ENCODE measurements around the gene GTF2I. TPM values are rescaled to one million over a fixed set of nuclear protein-coding genes. Genes with fewer than 3 reads are reported as not detected.

Gene GTF2I
- total and polyA plus RNA-seq, 10 of the 15 experiments (the other 5 are each of a cell fraction or from before 2014, with no cell fraction given), result 6.7 to 172 (median 96.9) TPM

DNA sequence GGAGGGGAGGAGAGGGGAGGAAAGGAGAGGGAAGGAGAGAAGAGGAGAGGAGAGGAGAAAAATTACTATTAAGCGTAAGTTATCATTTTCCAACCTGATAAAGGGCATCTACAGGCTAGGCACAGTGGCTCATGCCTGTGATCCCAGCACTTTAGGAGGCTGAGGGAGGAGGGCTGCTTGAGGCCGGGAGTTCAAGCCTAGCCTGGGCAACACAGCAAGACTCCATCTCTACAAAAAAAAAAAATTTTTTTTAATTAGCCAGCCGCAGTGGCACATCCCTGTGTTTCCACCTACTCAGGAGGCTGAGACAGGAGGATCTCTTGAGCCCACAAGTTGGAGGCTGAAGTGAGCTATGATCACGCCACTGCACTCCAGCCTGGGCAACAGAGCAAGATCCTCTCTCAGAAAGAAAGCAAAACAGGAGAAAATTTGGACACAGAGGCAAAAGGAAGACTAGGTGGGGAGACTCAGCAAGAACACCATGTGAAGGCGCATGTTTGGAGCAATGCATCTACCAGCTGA, 35.2 kb upstream of the GTF2I start:
- no peak overlapping the region for H3K4me2 ChIP-seq (ENCODE audit: control insufficient read depth, insufficient read depth)
- no peak for FAIRE-seq
- BruUV-seq (replicated peaks), result no TSS peak
- ChIA-PET POLR2A (no interaction called here), RAD21 (ENCODE audit: unreplicated experiment) (no interaction called here), CTCF (no interaction called here), SMC1A (ENCODE audit: uncharacterized antibody, unreplicated experiment) (interaction anchor here (0.6 kb wide), 1 partner anchor 158 kb away, joined by 3 read pairs; no protein-coding TSS in a partner anchor)
- DNase-seq (ENCODE audit: low read depth, low spot score), result no peak
- H3K4me1 ChIP-seq (ENCODE audit: control insufficient read depth, insufficient read depth, low read length), result peaks cover 7% of the 10 kb centered on the region
- no peak overlapping the region for H2AFZ ChIP-seq (ENCODE audit: control insufficient read depth, low read depth, low read length)
- H4K20me1 ChIP-seq (ENCODE audit: control insufficient read depth, insufficient read depth), result no peaks in the 10 kb centered on the region
- 30% methylated on average over 5 of the region's 5 CpGs for WGBS (ENCODE audit: insufficient coverage, insufficient replicate concordance, low lambda C conversion rate, missing lambda C conversion rate)
- H3K4me3 ChIP-seq, result no peak overlapping the region
- in situ Hi-C loops (cut with MboI) (no loop called here), intact Hi-C loops (cut with micrococcal nuclease; ENCODE audit: unreplicated experiment) (no loop called here)
- H3K27ac ChIP-seq (ENCODE audit: control insufficient read depth, insufficient read depth), result no peak overlapping the region
- H3K9me3 ChIP-seq (replicated peaks; ENCODE audit: control insufficient read depth, insufficient read depth, low read length), result no peaks in the 10 kb centered on the region
- ATAC-seq, result no peak
- H3K79me2 ChIP-seq (ENCODE audit: control insufficient read depth, insufficient read depth, low read length), result no peaks in the 10 kb centered on the region
- TF ChIP-seq EED (IDR thresholded peaks at IDR 0.05; ENCODE audit: low read depth), result no peak
- TF ChIP-seq STAT1 (conservative IDR thresholded peaks at IDR 0.05), result no peak
- TF ChIP-seq USF1 (IDR thresholded peaks at IDR 0.05; ENCODE audit: borderline replicate concordance, extremely low read length, insufficient read depth, low read depth, low read length), result no peak
- no peak for TF ChIP-seq SUPT20H (IDR thresholded peaks at IDR 0.05; ENCODE audit: borderline replicate concordance, control insufficient read depth, low read depth, low read length)
- H3K36me3 ChIP-seq (ENCODE audit: control insufficient read depth in 2 of 2, insufficient read depth in 2 of 2, low read length in 1 of 2), result no peaks in the 10 kb centered on the region
- no peak overlapping the region for H3K9ac ChIP-seq (ENCODE audit: control insufficient read depth, insufficient read depth, low read length)
- no peaks in the 10 kb centered on the region for H3K27me3 ChIP-seq (replicated peaks in 1 of 2; ENCODE audit: control insufficient read depth in 2 of 2, insufficient read depth in 2 of 2, low read length in 1 of 2)

- intact Hi-C loops (cut with micrococcal nuclease; ENCODE audit: unreplicated experiment) (no loop called here), in situ Hi-C loops (cut with MboI) (no loop called here)
- RAD21 ChIA-PET (ENCODE audit: unreplicated experiment), result no interaction called here
- no peaks in the 10 kb centered on the region for H3K9me3 ChIP-seq (replicated peaks; ENCODE audit: control insufficient read depth, insufficient read depth, low read length)
- ATAC-seq, result no peak
- H3K79me2 ChIP-seq (ENCODE audit: control insufficient read depth, insufficient read depth, low read length), result no peaks in the 10 kb centered on the region
- H3K9ac ChIP-seq (ENCODE audit: control insufficient read depth, insufficient read depth, low read length), result no peak overlapping the region
- H2AFZ ChIP-seq (ENCODE audit: control insufficient read depth, low read depth, low read length), result no peak overlapping the region
- DNase-seq (ENCODE audit: low read depth, low spot score), result no peak
- no TSS peak for BruUV-seq (replicated peaks)
- H3K27ac ChIP-seq (ENCODE audit: control insufficient read depth, insufficient read depth), result no peak overlapping the region
- no peaks in the 10 kb centered on the region for H3K27me3 ChIP-seq (replicated peaks in 1 of 2; ENCODE audit: control insufficient read depth in 2 of 2, insufficient read depth in 2 of 2, low read length in 1 of 2)
- SMC1A ChIA-PET (ENCODE audit: uncharacterized antibody, unreplicated experiment), result interaction anchor here (0.6 to 1.2 kb wide), 2 partner anchors 32 to 159 kb away, joined by 3 to 4 read pairs; no protein-coding TSS in a partner anchor
- no peaks in the 10 kb centered on the region for H4K20me1 ChIP-seq (ENCODE audit: control insufficient read depth, insufficient read depth)
- H3K36me3 ChIP-seq (ENCODE audit: control insufficient read depth in 2 of 2, insufficient read depth in 2 of 2, low read length in 1 of 2), result no peaks in the 10 kb centered on the region
- no peak overlapping the region for H3K4me3 ChIP-seq
- H3K4me1 ChIP-seq (ENCODE audit: control insufficient read depth, insufficient read depth, low read length), result no peaks in the 10 kb centered on the region; the same call in 1 of the 2 replicates
- CTCF ChIA-PET, result no interaction called here
- H3K4me2 ChIP-seq (ENCODE audit: control insufficient read depth, insufficient read depth), result no peak overlapping the region
- FAIRE-seq, result no peak
- POLR2A ChIA-PET, result no interaction called here
- WGBS (ENCODE audit: insufficient coverage, insufficient replicate concordance, low lambda C conversion rate, missing lambda C conversion rate), result 75% methylated on average over 9 of the region's 9 CpGs
- TF ChIP-seq SREBF2 (IDR thresholded peaks at IDR 0.05; ENCODE audit: low read length) (no peak), RFX5 (IDR thresholded peaks at IDR 0.05; ENCODE audit: low read depth, low read length) (no peak), LARP7 (IDR thresholded peaks at IDR 0.05) (no peak), RAD21 (IDR thresholded peaks at IDR 0.05; ENCODE audit: insufficient read depth, low read depth, low read length) (no peak), POLR2AphosphoS2 (IDR thresholded peaks at IDR 0.05; ENCODE audit: low read depth, low read length) (no peak), KAT2A (conservative IDR thresholded peaks at IDR 0.05; ENCODE audit: control insufficient read depth, low read depth, low read length) (no peak), NBN (IDR thresholded peaks at IDR 0.05) (no peak), PAX8 (IDR thresholded peaks at IDR 0.05) (no peak), ZNF217 (IDR thresholded peaks at IDR 0.05) (no peak), SIN3A (IDR thresholded peaks at IDR 0.05; ENCODE audit: low read depth, low read length) (no peak)
- TF ChIP-seq, protein P1, sequence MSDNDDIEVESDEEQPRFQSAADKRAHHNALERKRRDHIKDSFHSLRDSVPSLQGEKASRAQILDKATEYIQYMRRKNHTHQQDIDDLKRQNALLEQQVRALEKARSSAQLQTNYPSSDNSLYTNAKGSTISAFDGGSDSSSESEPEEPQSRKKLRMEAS (IDR thresholded peaks at IDR 0.05; ENCODE audit: low read depth, low read length), result no peak
- TF ChIP-seq, protein P2, sequence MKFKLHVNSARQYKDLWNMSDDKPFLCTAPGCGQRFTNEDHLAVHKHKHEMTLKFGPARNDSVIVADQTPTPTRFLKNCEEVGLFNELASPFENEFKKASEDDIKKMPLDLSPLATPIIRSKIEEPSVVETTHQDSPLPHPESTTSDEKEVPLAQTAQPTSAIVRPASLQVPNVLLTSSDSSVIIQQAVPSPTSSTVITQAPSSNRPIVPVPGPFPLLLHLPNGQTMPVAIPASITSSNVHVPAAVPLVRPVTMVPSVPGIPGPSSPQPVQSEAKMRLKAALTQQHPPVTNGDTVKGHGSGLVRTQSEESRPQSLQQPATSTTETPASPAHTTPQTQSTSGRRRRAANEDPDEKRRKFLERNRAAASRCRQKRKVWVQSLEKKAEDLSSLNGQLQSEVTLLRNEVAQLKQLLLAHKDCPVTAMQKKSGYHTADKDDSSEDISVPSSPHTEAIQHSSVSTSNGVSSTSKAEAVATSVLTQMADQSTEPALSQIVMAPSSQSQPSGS (IDR thresholded peaks at IDR 0.05; ENCODE audit: low read length), result no peak
Measured at GRCh38 chr7:74623135-74623534, 34.4 kb upstream of the GTF2I start.
